Stimulated activated CD8-positive, alpha-beta memory T cell treated with anti-CD3 and anti-CD28 coated beads, Interleukin-7, amount 100 ng/mL, for 1 hour (primary cell): Measurements from ENCODE around the gene TMEM107.

ENCODE experiments used
- DNase-seq, 2 donors: peaks; one replicate each; pipeline ENCODE4 v3.0.0-alpha.2; 2020; ENCODE audit warnings: low read depth in 2 of 2

TMEM107 gene

GRCh38 chr17:8162233-8162996 is 13.8 kb downstream of the TMEM107 start, which contains the start of gene VAMP2:
Gene VAMP2 (minus strand): TSS chr17:8162948. CDS start chr17:8162879, 69 bp downstream.
- peak; percentile 63 to 67 for DNase-seq

DNA sequence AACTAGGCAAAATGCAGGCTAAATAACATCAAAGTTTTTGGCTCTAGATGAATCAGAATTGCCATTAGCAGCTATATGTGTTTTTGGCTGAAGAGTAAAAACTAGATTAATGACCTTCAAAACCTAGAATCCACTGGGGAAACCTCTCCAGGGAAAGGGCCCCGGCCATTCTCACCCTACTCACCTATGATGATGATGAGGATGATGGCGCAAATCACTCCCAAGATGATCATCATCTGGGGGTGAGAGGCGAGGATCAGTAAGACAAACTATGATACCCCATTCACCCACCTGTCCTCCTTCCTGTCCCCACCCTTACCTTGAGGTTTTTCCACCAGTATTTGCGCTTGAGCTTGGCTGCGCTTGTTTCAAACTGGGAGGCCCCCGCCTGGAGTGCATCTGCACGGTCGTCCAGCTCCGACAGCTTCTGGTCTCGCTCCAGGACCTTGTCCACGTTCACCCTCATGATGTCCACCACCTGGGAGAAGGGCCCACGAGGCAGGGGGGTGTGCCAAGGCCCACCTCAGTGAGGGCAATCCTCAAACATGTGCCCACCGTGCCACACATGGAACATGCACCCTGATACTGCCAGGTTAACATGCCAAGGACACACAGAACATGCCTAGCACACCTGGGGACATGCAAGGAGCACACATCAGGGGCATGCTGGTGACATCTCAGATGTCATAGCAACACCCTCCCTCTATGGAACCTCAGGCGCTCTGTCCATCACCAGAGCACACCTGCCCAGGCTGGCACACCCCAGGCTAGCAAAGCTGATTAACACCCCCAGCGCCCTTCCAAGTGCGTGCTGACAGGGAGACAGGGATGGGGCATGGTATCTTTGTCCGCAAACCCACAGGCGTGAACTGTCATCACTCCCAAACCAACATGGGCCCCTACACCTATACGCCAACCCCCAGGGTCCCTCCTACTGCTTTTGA is 14.6 kb downstream of the TMEM107 start:
- DNase-seq, result no peak

DNA sequence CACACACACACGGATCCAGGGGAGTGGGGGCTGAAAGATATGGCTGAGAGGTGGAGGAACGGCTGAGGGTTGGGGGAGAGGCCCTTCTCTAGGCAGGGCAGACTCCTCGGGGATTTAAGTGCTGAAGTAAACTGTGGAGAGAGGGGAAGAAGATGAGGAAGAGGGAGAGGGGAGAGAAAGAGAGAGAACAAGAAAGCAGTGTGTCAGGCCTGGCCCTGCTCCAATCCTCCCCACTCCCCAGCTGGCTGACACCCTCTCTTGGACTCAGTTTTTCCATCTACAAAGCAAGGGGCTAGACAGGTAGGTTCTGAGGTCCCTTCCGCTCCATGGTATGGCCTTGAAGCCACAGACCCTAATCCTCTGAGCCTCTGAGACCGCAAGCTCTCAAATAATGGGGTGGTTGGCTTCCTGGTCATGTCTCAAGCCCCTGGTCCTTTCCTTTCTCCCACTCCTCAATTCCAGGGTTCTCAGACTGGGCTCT is 15.4 kb downstream of the TMEM107 start:
- no peak for DNase-seq

DNA sequence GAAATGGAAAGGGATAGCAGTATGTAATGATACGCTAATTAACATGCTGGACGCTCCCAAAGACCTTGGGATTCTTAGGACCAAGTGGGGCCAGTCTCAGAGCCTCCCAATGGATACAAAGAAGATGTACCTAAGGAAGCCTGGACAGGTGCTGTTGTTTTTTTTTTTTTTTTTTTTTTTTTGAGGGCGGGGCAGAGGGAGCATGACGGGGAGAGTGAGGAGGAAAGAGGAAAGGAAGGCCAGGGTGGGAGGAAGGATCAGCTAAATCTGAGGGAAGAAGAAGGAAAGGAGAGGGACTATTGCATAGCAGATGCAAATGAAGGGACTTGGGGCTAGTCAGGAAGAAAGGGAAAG is 16.0 kb downstream of the TMEM107 start:
- no peak for DNase-seq

DNA sequence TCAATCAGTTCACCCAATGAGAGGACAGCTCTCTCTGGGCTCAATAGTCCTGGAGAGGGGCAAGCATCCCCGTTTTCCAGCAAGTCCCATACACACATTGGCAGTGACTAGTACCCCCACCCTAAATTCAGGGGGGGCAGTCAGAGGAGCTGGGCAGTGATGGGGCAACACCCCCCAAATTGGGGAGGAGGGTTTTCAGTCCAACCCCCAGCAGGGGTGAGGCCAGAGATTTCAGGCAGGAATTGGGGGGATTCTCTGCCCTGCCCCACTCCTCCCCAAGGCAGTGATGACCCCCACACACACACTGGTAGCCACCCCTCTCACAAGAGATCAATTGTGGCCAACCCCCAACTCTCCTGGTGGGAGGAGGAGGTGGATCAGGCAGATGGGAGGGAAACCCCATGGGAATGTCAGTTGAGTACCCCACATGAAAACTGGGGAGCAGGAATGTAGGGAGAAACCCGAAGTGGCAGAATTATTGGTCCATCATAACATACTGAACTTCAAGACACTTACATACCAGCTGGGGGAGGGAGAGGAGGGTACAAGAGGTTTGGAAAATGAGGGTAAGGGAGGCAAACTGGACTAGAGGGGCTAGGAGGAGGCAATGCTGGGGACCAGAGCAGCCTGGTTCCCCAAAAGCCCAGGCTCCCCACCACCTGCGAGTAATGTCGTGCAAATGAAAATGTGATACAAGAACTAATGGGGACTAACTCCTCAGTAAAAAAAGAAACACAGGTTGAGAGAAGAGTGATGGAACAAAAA is 16.5 kb downstream of the TMEM107 start:
- no peak for DNase-seq

DNA sequence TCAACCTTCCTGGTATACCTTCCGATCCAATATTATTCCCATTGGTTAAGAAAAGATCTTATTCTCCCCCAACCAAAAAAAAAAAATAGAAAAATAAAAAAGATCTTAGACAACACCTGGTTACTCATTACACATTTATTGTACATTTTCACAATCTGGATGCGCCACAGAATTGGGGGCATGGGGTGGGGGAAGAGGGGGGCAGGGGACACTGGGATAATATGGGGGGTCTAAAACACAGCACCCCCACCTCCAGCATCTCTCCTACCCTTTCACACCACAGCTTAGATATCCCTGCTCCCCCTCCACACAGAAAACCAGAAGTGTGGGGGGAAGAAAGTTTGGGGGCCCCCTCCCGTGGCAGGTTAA is 17.2 kb downstream of the TMEM107 start:
- no peak for DNase-seq

DNA sequence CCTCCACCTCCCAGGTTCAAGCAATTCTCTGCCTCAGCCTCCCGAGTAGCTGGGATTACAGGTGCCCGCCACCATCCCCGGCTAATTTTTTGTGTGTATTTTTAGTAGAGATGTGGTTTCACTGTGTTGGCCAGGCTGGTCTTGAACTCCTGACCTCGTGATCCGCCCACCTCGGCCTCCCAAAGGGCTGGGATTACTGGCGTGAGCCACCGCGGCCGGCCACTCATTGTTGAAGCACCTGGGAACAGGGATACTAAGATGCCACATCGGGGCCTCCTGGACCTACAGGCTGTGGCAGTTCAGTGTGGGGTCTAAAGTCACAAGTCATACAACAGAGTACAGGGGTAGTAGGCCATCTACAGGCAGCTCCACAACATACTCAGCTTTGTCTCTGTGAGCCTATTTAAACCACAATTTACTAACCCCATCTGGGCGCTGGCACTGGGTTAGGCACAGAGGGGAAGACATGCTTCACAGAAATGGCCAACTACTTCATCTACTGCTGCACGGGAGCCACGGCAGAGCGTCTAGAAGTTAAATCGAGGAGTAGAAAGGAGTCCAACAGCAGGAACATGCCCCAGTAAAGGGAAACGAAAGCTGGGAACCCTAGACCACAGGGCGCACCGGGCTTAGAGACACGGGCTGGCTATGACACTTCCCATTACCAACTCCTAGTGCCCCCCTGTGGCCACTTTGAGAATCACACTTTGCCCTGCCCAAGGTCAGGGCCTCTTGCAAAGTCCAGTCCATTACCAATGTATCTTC is 17.7 kb downstream of the TMEM107 start:
- peak; percentile 69 to 83 for DNase-seq

GRCh38 chr17:8156246-8156992 is 19.8 kb downstream of the TMEM107 start:
- peak; percentile 99 to 100 for DNase-seq

DNA sequence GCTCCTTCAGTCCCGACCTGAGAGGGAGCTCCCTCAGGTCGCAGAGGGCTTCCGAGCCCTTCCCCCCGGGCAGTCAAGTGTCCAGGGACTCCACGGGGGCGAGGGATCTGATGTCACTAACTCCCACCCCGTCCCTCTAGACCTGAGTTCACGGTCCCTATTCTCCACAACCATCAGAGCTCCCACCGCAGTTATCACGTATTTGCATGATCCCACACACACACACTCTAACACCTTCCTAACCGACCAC is 20.3 kb downstream of the TMEM107 start:
- no peak for DNase-seq

GRCh38 chr17:8155231-8155995 is 20.8 kb downstream of the TMEM107 start:
- no peak for DNase-seq

DNA sequence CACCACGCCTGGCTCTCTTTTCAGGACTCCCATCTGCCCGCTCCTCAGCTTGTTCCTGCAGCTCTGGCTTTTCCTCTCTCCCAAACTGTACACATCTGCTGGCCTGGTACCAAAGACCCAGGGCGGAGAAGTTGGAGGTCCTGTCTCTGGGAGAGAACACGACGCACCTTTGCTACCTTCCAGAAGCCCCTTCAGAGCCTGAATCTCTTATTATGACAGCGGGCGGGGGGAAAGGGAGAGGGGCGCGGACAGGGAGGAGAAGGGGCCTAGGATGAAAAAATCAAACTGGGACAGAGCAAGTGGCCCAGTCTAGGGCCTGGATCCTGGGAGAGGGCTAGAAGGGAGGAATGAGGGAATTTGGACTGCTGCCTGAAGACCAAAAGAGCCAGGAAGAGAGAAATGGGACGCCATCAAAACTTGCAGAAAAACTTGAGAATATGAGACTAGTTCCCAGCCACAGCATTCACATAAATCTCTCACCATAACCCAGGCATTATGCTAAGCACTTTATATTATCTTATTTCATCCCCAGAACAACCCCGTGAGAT is 21.5 kb downstream of the TMEM107 start:
- DNase-seq, result no peak

- DNase-seq, result peak in 1 of 2 donors; percentile 83
These were observed 22.1 kb downstream of the TMEM107 start for GRCh38 chr17:8153957-8154607.

DNA sequence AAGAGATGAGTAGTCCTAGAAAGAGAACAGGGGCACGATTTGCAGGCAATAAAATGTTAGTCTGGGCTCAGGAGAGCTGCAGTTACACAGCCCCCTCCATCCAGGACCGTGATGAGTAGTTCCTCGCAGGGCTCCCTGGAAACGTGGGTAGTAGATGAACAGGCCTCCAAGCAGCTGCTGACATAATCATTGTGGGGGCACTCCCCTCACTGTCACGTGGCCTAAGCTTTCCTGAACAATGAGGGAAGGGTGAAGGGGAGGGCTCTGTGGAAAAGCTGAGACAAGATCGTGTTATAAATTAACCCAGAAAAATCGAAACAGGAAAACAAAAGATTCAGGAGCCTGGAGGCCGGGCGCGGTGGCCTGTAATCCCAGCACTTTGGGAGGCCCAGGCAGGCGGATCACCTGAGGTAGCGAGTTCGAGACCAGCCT is 22.6 kb downstream of the TMEM107 start:
- DNase-seq, result no peak

- no peak for DNase-seq
These were observed 23.1 kb downstream of the TMEM107 start for GRCh38 chr17:8153031-8153451.

GRCh38 chr17:8152112-8152775 is 23.9 kb downstream of the TMEM107 start, which contains the start of gene PER1:
Gene PER1 (minus strand): TSS chr17:8152404. CDS start chr17:8150706, 1,698 bp downstream.
- peak in 1 of 2 donors; percentile 61 for DNase-seq

DNA sequence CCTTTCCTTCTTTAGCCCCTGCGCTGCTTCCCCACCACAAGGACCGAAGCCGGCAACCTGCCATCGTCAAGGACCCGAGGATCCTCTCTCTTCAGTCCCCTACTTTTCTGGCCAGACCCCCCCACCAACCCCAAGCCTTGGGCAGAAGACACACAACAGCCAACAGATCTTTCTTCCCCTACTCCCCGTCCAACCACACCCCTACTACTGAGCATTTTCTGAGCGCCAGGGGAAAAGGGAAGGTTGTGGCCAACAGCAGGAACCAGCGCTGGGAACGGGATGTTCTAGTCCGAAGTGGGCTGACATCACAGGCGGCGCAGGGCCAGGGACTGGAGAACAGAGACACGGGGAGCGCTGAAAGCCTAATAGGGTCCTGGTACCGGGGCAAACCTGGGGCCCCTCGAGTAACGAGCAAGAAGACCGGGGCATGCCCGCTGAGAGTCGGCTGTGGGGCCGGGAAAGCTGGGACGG is 24.5 kb downstream of the TMEM107 start:
- DNase-seq, result no peak

DNA sequence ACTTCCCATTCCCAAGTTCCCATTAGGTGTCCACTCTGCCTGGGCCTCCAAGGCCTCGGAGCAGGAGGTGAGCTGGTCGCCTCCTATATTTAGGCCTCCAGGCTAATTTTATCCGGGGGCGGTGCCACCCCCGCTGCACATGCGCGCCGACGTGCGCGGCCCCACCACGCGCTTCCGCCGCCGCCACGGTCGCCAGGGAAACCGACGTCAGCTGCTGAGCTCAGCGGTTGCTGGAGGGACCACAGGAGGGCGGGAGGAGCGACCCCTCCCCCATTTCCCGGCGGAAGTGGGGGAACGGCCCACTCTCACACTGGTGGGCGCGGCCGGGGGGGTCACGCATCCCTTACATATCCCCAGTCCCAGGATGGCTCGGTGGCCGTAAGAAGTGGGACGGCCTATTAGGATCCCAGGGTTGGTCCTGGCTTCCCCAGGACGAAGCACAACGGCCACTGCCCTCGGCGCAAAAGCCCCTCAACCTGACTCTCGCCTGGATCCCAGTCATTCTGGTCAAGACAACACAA is 25.0 kb downstream of the TMEM107 start:
- DNase-seq, result peak; percentile 82 to 84
